Lower leg skin (tissue), 3 donors: Measurements from ENCODE around the gene SCAMP4.

Experiments used
- POLR2A ChIP-seq, 2 donors: fragments of 450-650 bp; IDR thresholded peaks; one replicate each; pipeline ENCODE4 v1.6.1; 2016 to 2017; ENCODE audit warnings: antibody characterized with exemption in 2 of 2, mild to moderate bottlenecking in 1 of 2, moderate library complexity in 1 of 2
- TF ChIP-seq, protein P1 (sequence below), 3 donors: fragments of 450-650 bp; IDR thresholded peaks; one replicate each; pipeline ENCODE4 v1.5.1; 2016; ENCODE audit warnings: antibody characterized with exemption in 3 of 3, mild to moderate bottlenecking in 3 of 3, moderate library complexity in 2 of 3

DNA sequence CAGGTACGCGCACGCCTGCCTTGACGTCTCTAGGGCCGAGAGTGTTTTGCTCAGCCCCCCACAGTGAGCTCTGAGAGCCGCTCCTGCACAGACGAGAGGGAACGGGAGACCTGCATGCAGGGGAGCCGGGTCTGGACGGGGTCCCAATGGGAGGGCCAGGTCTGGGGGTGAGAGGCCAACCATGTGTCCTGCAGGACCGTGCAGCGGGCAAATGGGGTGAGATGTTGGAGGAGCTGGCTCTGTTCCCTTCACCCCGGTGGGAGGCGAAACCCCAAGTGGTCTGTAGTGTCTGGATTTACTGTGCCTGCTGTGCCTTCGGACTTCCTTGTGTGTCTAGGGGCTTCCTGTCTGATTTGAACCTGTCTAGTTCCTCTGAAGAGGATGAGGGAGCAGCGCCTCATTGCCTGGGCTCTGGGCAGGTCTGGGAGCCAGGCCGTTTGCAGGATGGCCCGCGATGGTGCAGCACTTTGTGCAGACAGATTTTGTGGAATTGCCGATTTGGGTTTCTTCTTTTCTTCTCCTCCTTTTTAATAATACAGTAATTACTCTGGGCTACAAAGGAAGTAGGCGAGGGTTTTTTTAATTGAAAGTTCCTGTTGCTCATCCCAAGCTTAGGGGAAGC lies 37.8 kb downstream of the SCAMP4 start:
- TF ChIP-seq POLR2A (IDR thresholded peaks at IDR 0.05) = no peak
- TF ChIP-seq, protein P1, sequence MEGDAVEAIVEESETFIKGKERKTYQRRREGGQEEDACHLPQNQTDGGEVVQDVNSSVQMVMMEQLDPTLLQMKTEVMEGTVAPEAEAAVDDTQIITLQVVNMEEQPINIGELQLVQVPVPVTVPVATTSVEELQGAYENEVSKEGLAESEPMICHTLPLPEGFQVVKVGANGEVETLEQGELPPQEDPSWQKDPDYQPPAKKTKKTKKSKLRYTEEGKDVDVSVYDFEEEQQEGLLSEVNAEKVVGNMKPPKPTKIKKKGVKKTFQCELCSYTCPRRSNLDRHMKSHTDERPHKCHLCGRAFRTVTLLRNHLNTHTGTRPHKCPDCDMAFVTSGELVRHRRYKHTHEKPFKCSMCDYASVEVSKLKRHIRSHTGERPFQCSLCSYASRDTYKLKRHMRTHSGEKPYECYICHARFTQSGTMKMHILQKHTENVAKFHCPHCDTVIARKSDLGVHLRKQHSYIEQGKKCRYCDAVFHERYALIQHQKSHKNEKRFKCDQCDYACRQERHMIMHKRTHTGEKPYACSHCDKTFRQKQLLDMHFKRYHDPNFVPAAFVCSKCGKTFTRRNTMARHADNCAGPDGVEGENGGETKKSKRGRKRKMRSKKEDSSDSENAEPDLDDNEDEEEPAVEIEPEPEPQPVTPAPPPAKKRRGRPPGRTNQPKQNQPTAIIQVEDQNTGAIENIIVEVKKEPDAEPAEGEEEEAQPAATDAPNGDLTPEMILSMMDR (IDR thresholded peaks at IDR 0.05) = no peak
